GM23338 (cell line): ENCODE data around the gene SPINT1.

Source experiments
- EZH2phosphoT487 ChIP-seq: fragments of 200-600 bp; sonication (generic); IDR thresholded peaks from one replicate; pipeline ENCODE4 v1.8.1; 2018; ENCODE audit warnings: antibody characterized with exemption; ENCODE audit not compliant: unreplicated experiment
- JUNB ChIP-seq: IDR thresholded peaks from one replicate; pipeline ENCODE4 v1.6.1; 2016; ENCODE audit warnings: antibody characterized with exemption; ENCODE audit not compliant: unreplicated experiment
- TF ChIP-seq, protein P1 (sequence below), 2 experiments: fragments of 200-600 bp in 1 of 2; sonication (generic) in 1 of 2; conservative IDR thresholded peaks; 2 replicates each; pipeline versions ENCODE4 v1.5.1 to v1.6.1; 2016 to 2017; ENCODE audit warnings: antibody characterized with exemption in 2 of 2, low read depth in 2 of 2, mild to moderate bottlenecking in 2 of 2, moderate library complexity in 1 of 2
- TF ChIP-seq, protein P2 (sequence below): IDR thresholded peaks from one replicate; pipeline ENCODE4 v1.6.1; 2018; ENCODE audit warnings: antibody characterized with exemption; ENCODE audit not compliant: unreplicated experiment

- TF ChIP-seq, protein P1, sequence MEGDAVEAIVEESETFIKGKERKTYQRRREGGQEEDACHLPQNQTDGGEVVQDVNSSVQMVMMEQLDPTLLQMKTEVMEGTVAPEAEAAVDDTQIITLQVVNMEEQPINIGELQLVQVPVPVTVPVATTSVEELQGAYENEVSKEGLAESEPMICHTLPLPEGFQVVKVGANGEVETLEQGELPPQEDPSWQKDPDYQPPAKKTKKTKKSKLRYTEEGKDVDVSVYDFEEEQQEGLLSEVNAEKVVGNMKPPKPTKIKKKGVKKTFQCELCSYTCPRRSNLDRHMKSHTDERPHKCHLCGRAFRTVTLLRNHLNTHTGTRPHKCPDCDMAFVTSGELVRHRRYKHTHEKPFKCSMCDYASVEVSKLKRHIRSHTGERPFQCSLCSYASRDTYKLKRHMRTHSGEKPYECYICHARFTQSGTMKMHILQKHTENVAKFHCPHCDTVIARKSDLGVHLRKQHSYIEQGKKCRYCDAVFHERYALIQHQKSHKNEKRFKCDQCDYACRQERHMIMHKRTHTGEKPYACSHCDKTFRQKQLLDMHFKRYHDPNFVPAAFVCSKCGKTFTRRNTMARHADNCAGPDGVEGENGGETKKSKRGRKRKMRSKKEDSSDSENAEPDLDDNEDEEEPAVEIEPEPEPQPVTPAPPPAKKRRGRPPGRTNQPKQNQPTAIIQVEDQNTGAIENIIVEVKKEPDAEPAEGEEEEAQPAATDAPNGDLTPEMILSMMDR (conservative IDR thresholded peaks at IDR 0.05; ENCODE audit: low read depth in 2 of 2), result no peak
- TF ChIP-seq, protein P2, sequence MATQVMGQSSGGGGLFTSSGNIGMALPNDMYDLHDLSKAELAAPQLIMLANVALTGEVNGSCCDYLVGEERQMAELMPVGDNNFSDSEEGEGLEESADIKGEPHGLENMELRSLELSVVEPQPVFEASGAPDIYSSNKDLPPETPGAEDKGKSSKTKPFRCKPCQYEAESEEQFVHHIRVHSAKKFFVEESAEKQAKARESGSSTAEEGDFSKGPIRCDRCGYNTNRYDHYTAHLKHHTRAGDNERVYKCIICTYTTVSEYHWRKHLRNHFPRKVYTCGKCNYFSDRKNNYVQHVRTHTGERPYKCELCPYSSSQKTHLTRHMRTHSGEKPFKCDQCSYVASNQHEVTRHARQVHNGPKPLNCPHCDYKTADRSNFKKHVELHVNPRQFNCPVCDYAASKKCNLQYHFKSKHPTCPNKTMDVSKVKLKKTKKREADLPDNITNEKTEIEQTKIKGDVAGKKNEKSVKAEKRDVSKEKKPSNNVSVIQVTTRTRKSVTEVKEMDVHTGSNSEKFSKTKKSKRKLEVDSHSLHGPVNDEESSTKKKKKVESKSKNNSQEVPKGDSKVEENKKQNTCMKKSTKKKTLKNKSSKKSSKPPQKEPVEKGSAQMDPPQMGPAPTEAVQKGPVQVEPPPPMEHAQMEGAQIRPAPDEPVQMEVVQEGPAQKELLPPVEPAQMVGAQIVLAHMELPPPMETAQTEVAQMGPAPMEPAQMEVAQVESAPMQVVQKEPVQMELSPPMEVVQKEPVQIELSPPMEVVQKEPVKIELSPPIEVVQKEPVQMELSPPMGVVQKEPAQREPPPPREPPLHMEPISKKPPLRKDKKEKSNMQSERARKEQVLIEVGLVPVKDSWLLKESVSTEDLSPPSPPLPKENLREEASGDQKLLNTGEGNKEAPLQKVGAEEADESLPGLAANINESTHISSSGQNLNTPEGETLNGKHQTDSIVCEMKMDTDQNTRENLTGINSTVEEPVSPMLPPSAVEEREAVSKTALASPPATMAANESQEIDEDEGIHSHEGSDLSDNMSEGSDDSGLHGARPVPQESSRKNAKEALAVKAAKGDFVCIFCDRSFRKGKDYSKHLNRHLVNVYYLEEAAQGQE, result no peak
- TF ChIP-seq JUNB, result no peak
- TF ChIP-seq EZH2phosphoT487, result no peak
These were observed 35.8 kb downstream of the SPINT1 start for GRCh38 chr15:40879609-40880008.
